Measurements from ENCODE around the gene FGF21.

- TF ChIP-seq POLR2A (IDR thresholded peaks at IDR 0.05) = no peak
- TF ChIP-seq CTCF (IDR thresholded peaks at IDR 0.05) = no peak
Measured at GRCh38 chr19:48750351-48750750, 5.0 kb upstream of the FGF21 start.

Data from esophagus squamous epithelium (tissue), 4 donors.